KMS-11 (cell line): ENCODE measurements around the gene KRT4.

Source experiments
- H2AFZ ChIP-seq: fragments of 200-600 bp; sonication (generic); 2 replicates; pipeline ENCODE4 v1.6.1; 2016; ENCODE audit warnings: antibody characterized with exemption, mixed run types, low read depth
- H3K27ac ChIP-seq: fragments of 200-600 bp; sonication (generic); 2 replicates; pipeline ENCODE4 v1.6.1; 2016; ENCODE audit warnings: mild to moderate bottlenecking, mixed run types
- H3K27me3 ChIP-seq: fragments of 200-600 bp; sonication (generic); 2 replicates; pipeline ENCODE4 v1.6.1; 2017; ENCODE audit warnings: mild to moderate bottlenecking, low read depth, mixed run types, moderate library complexity; ENCODE audit not compliant: insufficient read depth
- H3K36me3 ChIP-seq: fragments of 200-600 bp; sonication (generic); 2 replicates; pipeline ENCODE4 v1.6.1; 2017; ENCODE audit warnings: mild to moderate bottlenecking, mixed run types; ENCODE audit not compliant: insufficient read depth
- H3K4me1 ChIP-seq: fragments of 200-600 bp; sonication (generic); 2 replicates; pipeline ENCODE4 v1.6.1; 2016; ENCODE audit warnings: mild to moderate bottlenecking, low read depth, mixed run types; ENCODE audit not compliant: poor library complexity, severe bottlenecking
- H3K4me2 ChIP-seq: fragments of 200-600 bp; sonication (generic); 2 replicates; pipeline ENCODE4 v1.7.0; 2016; ENCODE audit warnings: mild to moderate bottlenecking, mixed run types
- H3K4me3 ChIP-seq: fragments of 200-600 bp; sonication (generic); IDR thresholded peaks from 2 replicates; pipeline ENCODE4 v1.6.1; 2017; ENCODE audit warnings: low read depth, low read length, mixed read lengths; ENCODE audit not compliant: insufficient read depth
- H3K79me2 ChIP-seq: fragments of 200-600 bp; sonication (generic); 2 replicates; pipeline ENCODE4 v1.6.1; 2016; ENCODE audit warnings: low read depth, mixed run types; ENCODE audit not compliant: insufficient read depth
- H3K9ac ChIP-seq: fragments of 200-600 bp; sonication (generic); 2 replicates; pipeline ENCODE4 v1.6.1; 2016; ENCODE audit warnings: mild to moderate bottlenecking, mixed run types
- H4K20me1 ChIP-seq: fragments of 200-600 bp; sonication (generic); 2 replicates; pipeline ENCODE4 v1.6.1; 2016; ENCODE audit warnings: mild to moderate bottlenecking, mixed run types; ENCODE audit not compliant: insufficient read depth
- CTCF ChIP-seq: fragments of 200-600 bp; sonication (generic); conservative IDR thresholded peaks from 2 replicates; pipeline ENCODE4 v1.6.1; 2017; ENCODE audit warnings: low read depth, mild to moderate bottlenecking, antibody characterized with exemption, low read length, moderate library complexity, mixed read lengths

KRT4 gene

GRCh38 chr12:52815161-52815560 is 1.2 kb upstream of the KRT4 start:
- Histone ChIP-seq H3K27ac (no peak overlapping the region), H3K4me2 (no peak overlapping the region)
- no peak for TF ChIP-seq CTCF

GRCh38 chr12:52814710-52815155 is 817 bp upstream of the KRT4 start:
- no peaks in the 10 kb centered on the region for H3K36me3 ChIP-seq
- H2AFZ ChIP-seq: no peak overlapping the region
- H4K20me1 ChIP-seq: no peaks in the 10 kb centered on the region
- H3K27ac ChIP-seq: no peak overlapping the region
- H3K4me1 ChIP-seq: no peaks in the 10 kb centered on the region
- H3K4me2 ChIP-seq: no peak overlapping the region
- H3K9ac ChIP-seq: no peak overlapping the region
- H3K79me2 ChIP-seq: no peaks in the 10 kb centered on the region
- no peak overlapping the region for H3K4me3 ChIP-seq
- H3K27me3 ChIP-seq: peaks cover 49% of the 10 kb centered on the region
- TF ChIP-seq CTCF: no peak

More at GRCh38 chr12:52815161-52815560, 1.2 kb upstream of the KRT4 start:
- Histone ChIP-seq H3K9ac (no peak overlapping the region), H4K20me1 (no peaks in the 10 kb centered on the region), H3K36me3 (no peaks in the 10 kb centered on the region), H3K4me3 (no peak overlapping the region), H3K79me2 (no peaks in the 10 kb centered on the region), H2AFZ (no peak overlapping the region), H3K4me1 (no peaks in the 10 kb centered on the region), H3K27me3 (peaks cover 53% of the 10 kb centered on the region)

GRCh38 chr12:52813203-52813819 is 605 bp downstream of the KRT4 start:
- no peaks in the 10 kb centered on the region for H3K36me3 ChIP-seq
- no peaks in the 10 kb centered on the region for H3K4me1 ChIP-seq
- H3K4me2 ChIP-seq: no peak overlapping the region
- no peak overlapping the region for H3K4me3 ChIP-seq
- H4K20me1 ChIP-seq: no peaks in the 10 kb centered on the region
- H3K27me3 ChIP-seq: peaks cover 47% of the 10 kb centered on the region
- no peak overlapping the region for H3K9ac ChIP-seq
- no peaks in the 10 kb centered on the region for H3K79me2 ChIP-seq
- no peak overlapping the region for H2AFZ ChIP-seq
- H3K27ac ChIP-seq: no peak overlapping the region
- no peak for TF ChIP-seq CTCF

GRCh38 chr12:52812749-52813148 is 1.2 kb downstream of the KRT4 start:
- Histone ChIP-seq H3K4me3 (no peak overlapping the region), H2AFZ (no peak overlapping the region), H4K20me1 (no peaks in the 10 kb centered on the region), H3K4me2 (no peak overlapping the region), H3K27me3 (peaks cover 42% of the 10 kb centered on the region), H3K4me1 (no peaks in the 10 kb centered on the region), H3K27ac (no peak overlapping the region), H3K79me2 (no peaks in the 10 kb centered on the region), H3K36me3 (no peaks in the 10 kb centered on the region), H3K9ac (no peak overlapping the region)
- no peak for TF ChIP-seq CTCF
